C4-2B (cell line): ENCODE measurements around the gene PRDM9.

Experiments
- CTCF ChIP-seq: fragments of 450-650 bp; conservative IDR thresholded peaks from 2 replicates; pipeline ENCODE4 v1.5.1; 2017; ENCODE audit warnings: mild to moderate bottlenecking
- ZFX ChIP-seq: fragments of 450-650 bp; IDR thresholded peaks from 2 replicates; pipeline ENCODE4 v1.6.1; 2017

- TF ChIP-seq CTCF (no peak), ZFX (no peak)
Measured at GRCh38 chr5:23571059-23571458, 63.6 kb downstream of the PRDM9 start.
